Neural cell (in vitro differentiated cells): ENCODE data around the gene CPEB4.

Experiments
- CTCF ChIP-seq: fragments of 450-650 bp; IDR thresholded peaks from 2 replicates; pipeline ENCODE4 v1.5.1; 2014; ENCODE audit warnings: antibody characterized with exemption, mild to moderate bottlenecking, moderate library complexity; ENCODE audit not compliant: poor library complexity, severe bottlenecking
- EZH2 ChIP-seq: fragments of 200-600, 300-800 bp; shearing (Covaris generic), sonication (generic); IDR thresholded peaks from 2 replicates; pipeline ENCODE4 v1.6.1; 2014; ENCODE audit warnings: antibody characterized with exemption, low read length, borderline replicate concordance, mild to moderate bottlenecking; ENCODE audit not compliant: insufficient read depth, poor library complexity, severe bottlenecking
- RAD21 ChIP-seq: fragments of 450-650 bp; conservative IDR thresholded peaks from 2 replicates; pipeline ENCODE4 v1.6.1; 2014; ENCODE audit warnings: antibody characterized with exemption, mild to moderate bottlenecking, moderate library complexity

GRCh38 chr5:173873306-173873922 is 14.7 kb upstream of the CPEB4 start:
- TF ChIP-seq RAD21 (no peak), CTCF (no peak), EZH2 (no peak)
